Muscle of leg (tissue), 11 donors: ENCODE data around the gene KCNQ4. TPM values are rescaled to one million over a fixed set of nuclear protein-coding genes. Genes with fewer than 3 reads are reported as not detected.

Experiments
- DNase-seq: peaks from one replicate; pipeline ENCODE4 v3.0.0; 2013
- H3K27ac ChIP-seq: one replicate; pipeline ENCODE4 v1.5.1; 2013; ENCODE audit warnings: mild to moderate bottlenecking, low read length, control low read depth
- H3K27me3 ChIP-seq: one replicate; pipeline ENCODE4 v1.6.1; 2013; ENCODE audit warnings: low read length; ENCODE audit not compliant: control insufficient read depth, insufficient read depth
- H3K36me3 ChIP-seq: one replicate; pipeline ENCODE4 v1.6.1; 2013; ENCODE audit warnings: low read length; ENCODE audit not compliant: control insufficient read depth, insufficient read depth
- H3K4me1 ChIP-seq: one replicate; pipeline ENCODE4 v1.6.1; 2013; ENCODE audit warnings: low read length; ENCODE audit not compliant: control insufficient read depth, insufficient read depth
- H3K4me3 ChIP-seq: one replicate; pipeline ENCODE4 v1.5.1; 2013; ENCODE audit warnings: low read length, control low read depth
- H3K9me3 ChIP-seq: replicated peaks from 2 replicates; pipeline ENCODE4 v1.6.1; 2013; ENCODE audit warnings: low read depth, low read length; ENCODE audit not compliant: control insufficient read depth
- WGBS: methylation state at CpG from one replicate; pipeline ENCODE4 v1.1.5; 2013; ENCODE audit warnings: missing lambda C conversion rate; ENCODE audit not compliant: insufficient coverage; 5-methylcytosine and 5-hydroxymethylcytosine counted together
- polyA plus RNA-seq, 8 donors: library from polyadenylated mRNA; unstranded; fragments of 120-200 nt; gene quantifications; one replicate each; pipeline versions ENCODE4 v1.2.1 to v1.2.3, GENCODE V29; 2013; ENCODE audit warnings: inconsistent platforms in 1 of 8, low replicate concordance in 1 of 8; ENCODE audit not compliant: insufficient read length in 8 of 8, insufficient read depth in 1 of 8
- total RNA-seq: library from RNA; stranded (reverse); fragments of 120-200 nt; gene quantifications from one replicate; pipeline ENCODE4 v1.2.4, GENCODE V29; 2013

Gene KCNQ4
- total and polyA plus RNA-seq, 9 donors, result 6.3 to 33.1 (median 22.1) TPM

- peaks cover 24% of the 10 kb centered on the region for H3K27me3 ChIP-seq
Observed at GRCh38 chr1:40860706-40861223, 77.2 kb downstream of the KCNQ4 start.

DNA sequence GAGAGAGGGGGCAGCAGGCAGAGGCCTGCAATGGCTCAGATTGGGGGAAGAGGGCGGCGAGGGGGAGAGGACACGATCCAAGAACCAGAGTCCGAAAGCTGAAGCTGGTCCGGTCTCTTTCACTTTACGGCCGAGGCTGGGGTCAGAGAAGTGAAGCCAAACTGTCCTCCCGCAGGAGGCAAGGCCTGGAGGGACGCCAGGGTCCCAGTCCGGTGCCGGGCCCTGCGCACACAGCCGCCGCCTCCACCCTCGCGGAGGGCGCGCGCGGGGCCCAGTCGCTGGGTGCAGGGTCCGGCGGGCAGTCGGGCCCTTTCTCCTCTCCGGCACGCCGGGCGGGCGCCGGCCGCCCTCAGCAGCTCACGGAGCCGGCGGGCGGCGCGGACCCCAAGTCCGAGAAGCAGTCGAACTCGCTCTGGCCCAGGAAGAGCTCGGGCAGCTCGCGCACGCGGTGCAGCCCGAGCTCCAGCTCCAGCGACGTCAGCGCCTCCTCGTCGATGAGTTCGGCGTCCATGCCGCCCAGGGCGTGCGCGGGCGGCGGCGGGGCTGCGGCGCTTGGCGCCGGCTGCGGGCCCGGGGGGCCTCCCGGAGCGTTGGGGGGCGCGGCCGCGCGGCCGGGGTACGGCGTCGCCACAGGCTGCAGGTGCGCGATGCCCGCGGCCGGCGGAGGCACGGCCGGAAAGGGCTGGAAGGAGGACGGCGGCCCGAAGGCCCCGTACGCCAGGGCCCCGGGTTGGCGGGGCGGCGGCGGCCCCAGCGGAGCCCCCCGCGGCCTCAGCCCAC lies 77.8 kb downstream of the KCNQ4 start:
- Histone ChIP-seq H3K36me3 (no peaks in the 10 kb centered on the region), H3K9me3 (no peaks in the 10 kb centered on the region), H3K4me3 (peak overlapping the region; percentile 50), H3K27me3 (peaks cover 24% of the 10 kb centered on the region), H3K27ac (no peak overlapping the region), H3K4me1 (peaks cover 30% of the 10 kb centered on the region)
- under 1% methylated on average over 95 of the region's 98 CpGs for WGBS
- peak; percentile 78 for DNase-seq

More at GRCh38 chr1:40860706-40861223, 77.2 kb downstream of the KCNQ4 start:
- 28% methylated on average over 8 of the region's 10 CpGs for WGBS
- peaks cover 30% of the 10 kb centered on the region for H3K4me1 ChIP-seq
- H3K4me3 ChIP-seq, result peak overlapping the region; percentile 32
- H3K36me3 ChIP-seq, result no peaks in the 10 kb centered on the region
- no peak for DNase-seq
- H3K27ac ChIP-seq, result no peak overlapping the region
- no peaks in the 10 kb centered on the region for H3K9me3 ChIP-seq

- WGBS, result 1% methylated on average over 71 of the region's 75 CpGs
- Histone ChIP-seq H3K36me3 (no peaks in the 10 kb centered on the region), H3K4me3 (peak within 1 kb of the TSS; percentile 50), H3K27me3 (peaks cover 24% of the 10 kb centered on the region), H3K9me3 (no peaks in the 10 kb centered on the region), H3K4me1 (peaks cover 30% of the 10 kb centered on the region), H3K27ac (no peak within 1 kb of the TSS)
- DNase-seq, result peak; percentile 94
Observed at GRCh38 chr1:40862008-40862863, 78.6 kb downstream of the KCNQ4 start, which contains the start of gene CITED4. Gene CITED4 (minus strand): TSS chr1:40862363. CDS start chr1:40862127, 236 bp downstream.

GRCh38 chr1:40868051-40868723 lies 84.6 kb downstream of the KCNQ4 start:
- no peak overlapping the region for H3K27ac ChIP-seq
- no CpG with 5 or more reads among the region's 4 CpGs for WGBS

DNA sequence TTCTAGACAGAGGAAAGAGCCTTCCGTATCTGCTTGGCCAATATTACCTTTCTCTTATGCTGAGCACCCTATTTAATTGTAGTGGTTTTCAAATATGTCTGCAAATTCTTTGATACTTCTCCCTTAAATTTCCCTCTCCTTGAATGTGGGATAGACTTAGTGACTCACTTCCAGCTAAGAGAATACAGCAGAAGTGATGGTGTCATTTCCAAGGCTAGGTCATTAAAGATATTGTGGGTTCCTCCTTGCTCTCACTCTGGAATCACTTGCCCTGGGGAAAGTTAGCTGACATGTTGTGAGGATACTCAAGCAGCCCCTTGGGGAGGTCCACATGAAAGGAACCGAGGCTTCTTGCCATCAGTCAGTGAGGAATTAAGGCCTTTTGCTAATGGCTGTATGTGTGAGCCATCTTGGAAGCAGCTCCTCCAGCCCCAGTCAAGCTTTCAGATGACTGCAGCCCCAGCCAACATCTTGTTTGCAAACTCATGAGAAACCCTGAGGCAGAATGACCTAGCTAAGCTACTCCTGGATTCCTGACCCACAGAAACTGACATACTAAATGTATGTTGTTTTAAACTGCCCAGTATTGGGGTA lies 86.6 kb downstream of the KCNQ4 start:
- Histone ChIP-seq H3K4me3 (no peak overlapping the region), H3K4me1 (no peaks in the 10 kb centered on the region), H3K36me3 (no peaks in the 10 kb centered on the region), H3K27me3 (no peaks in the 10 kb centered on the region), H3K27ac (no peak overlapping the region), H3K9me3 (peaks cover 3% of the 10 kb centered on the region)
- WGBS, result 80% methylated on average over 1 of the region's 2 CpGs
- no peak for DNase-seq

More at GRCh38 chr1:40868051-40868723, 84.6 kb downstream of the KCNQ4 start:
- DNase-seq, result no peak
- Histone ChIP-seq H3K27me3 (no peaks in the 10 kb centered on the region), H3K4me1 (no peaks in the 10 kb centered on the region), H3K9me3 (peaks cover 3% of the 10 kb centered on the region), H3K36me3 (no peaks in the 10 kb centered on the region), H3K4me3 (no peak overlapping the region)

DNA sequence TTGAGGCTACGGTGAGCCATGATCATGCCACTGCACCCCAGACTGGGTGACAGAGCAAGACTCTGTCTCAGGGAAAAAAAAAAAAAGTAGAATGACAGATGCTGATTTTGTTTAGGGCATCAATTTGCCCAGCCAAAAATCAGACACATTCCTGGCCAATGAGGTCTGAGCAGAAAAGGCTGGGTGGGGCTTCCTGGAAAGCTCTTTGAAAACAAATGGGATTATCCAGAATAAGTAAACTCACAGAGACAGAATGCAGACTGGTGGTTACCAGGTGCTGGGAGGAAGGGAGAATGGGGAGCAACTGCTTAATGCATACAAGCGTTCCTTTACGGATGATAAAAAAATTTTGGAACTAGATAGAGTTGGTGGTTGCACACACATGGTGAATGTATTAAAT lies 88.7 kb downstream of the KCNQ4 start:
- Histone ChIP-seq H3K9me3 (peaks cover 10% of the 10 kb centered on the region), H3K27ac (no peak overlapping the region), H3K27me3 (no peaks in the 10 kb centered on the region), H3K4me1 (peaks cover 1% of the 10 kb centered on the region), H3K4me3 (no peak overlapping the region), H3K36me3 (no peaks in the 10 kb centered on the region)
- peak; percentile 30 for DNase-seq
- WGBS, result no CpG with 5 or more reads among the region's 3 CpGs

GRCh38 chr1:40873863-40874472 lies 90.4 kb downstream of the KCNQ4 start:
- Histone ChIP-seq H3K27me3 (no peaks in the 10 kb centered on the region), H3K4me3 (no peak overlapping the region), H3K27ac (no peak overlapping the region), H3K4me1 (peaks cover 9% of the 10 kb centered on the region), H3K9me3 (peaks cover 10% of the 10 kb centered on the region), H3K36me3 (no peaks in the 10 kb centered on the region)
- 96% methylated on average over 3 of the region's 7 CpGs for WGBS
- no peak for DNase-seq

DNA sequence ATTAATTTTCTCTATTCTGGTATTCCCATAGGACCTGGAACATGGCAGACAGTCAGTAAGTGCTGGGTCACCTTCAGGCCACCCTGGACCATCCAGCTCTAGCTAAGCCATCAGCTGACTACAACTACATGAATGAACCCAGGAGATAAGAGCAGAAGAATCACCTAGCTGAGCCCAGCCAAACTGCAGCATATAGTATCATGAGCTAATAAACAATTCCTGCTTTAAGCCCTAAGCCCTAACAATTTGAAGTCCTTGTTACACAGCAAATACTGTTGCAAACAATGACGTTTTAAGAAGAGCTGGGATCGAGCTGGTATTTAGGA lies 92.8 kb downstream of the KCNQ4 start:
- Histone ChIP-seq H3K4me3 (no peak overlapping the region), H3K9me3 (peaks cover 7% of the 10 kb centered on the region), H3K4me1 (peaks cover 15% of the 10 kb centered on the region), H3K27ac (no peak overlapping the region), H3K27me3 (no peaks in the 10 kb centered on the region), H3K36me3 (no peaks in the 10 kb centered on the region)
- DNase-seq, result no peak
- WGBS, result no CpG with 5 or more reads among the region's 2 CpGs

GRCh38 chr1:40876891-40877290 lies 93.3 kb downstream of the KCNQ4 start:
- Histone ChIP-seq H3K27me3 (no peaks in the 10 kb centered on the region), H3K27ac (peak overlapping the region; percentile 45)

More at GRCh38 chr1:40876891-40877290, 93.3 kb downstream of the KCNQ4 start:
- Histone ChIP-seq H3K9me3 (peaks cover 7% of the 10 kb centered on the region), H3K36me3 (no peaks in the 10 kb centered on the region), H3K4me3 (no peak overlapping the region), H3K4me1 (peaks cover 15% of the 10 kb centered on the region)
- no CpG with 5 or more reads among the region's 1 CpG for WGBS
- no peak for DNase-seq
